ENCODE results near the gene TEX53.

DNA sequence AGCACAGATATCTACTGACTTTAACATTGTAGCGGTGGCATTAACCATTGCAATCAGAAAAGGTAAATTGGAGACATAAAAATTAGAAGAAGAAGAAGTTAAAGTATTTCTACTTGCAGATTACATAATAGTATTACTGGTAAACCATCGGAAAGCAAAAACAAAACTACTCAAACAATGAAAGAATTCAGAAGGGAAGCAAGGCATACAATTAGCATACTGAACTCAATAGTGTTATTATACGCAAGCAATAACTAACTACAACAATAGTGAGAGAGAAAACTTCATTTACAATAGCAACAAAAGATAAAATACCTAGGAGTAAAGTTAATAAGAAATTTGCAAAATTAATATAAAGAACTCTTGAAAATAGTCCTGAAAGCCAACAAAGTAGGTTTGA is 6.6 kb upstream of the TEX53 start:
- TF ChIP-seq, protein P1, sequence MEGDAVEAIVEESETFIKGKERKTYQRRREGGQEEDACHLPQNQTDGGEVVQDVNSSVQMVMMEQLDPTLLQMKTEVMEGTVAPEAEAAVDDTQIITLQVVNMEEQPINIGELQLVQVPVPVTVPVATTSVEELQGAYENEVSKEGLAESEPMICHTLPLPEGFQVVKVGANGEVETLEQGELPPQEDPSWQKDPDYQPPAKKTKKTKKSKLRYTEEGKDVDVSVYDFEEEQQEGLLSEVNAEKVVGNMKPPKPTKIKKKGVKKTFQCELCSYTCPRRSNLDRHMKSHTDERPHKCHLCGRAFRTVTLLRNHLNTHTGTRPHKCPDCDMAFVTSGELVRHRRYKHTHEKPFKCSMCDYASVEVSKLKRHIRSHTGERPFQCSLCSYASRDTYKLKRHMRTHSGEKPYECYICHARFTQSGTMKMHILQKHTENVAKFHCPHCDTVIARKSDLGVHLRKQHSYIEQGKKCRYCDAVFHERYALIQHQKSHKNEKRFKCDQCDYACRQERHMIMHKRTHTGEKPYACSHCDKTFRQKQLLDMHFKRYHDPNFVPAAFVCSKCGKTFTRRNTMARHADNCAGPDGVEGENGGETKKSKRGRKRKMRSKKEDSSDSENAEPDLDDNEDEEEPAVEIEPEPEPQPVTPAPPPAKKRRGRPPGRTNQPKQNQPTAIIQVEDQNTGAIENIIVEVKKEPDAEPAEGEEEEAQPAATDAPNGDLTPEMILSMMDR (IDR thresholded peaks at IDR 0.05; ENCODE audit: insufficient read depth, low read length), result no peak
- TF ChIP-seq SPI1 (IDR thresholded peaks at IDR 0.05; ENCODE audit: borderline replicate concordance, low read depth), result no peak
- TF ChIP-seq GABPA (IDR thresholded peaks at IDR 0.05; ENCODE audit: low read depth), result no peak
- no peak for TF ChIP-seq POLR2AphosphoS5 (IDR thresholded peaks at IDR 0.05; ENCODE audit: low read depth)
- TF ChIP-seq, protein P2, sequence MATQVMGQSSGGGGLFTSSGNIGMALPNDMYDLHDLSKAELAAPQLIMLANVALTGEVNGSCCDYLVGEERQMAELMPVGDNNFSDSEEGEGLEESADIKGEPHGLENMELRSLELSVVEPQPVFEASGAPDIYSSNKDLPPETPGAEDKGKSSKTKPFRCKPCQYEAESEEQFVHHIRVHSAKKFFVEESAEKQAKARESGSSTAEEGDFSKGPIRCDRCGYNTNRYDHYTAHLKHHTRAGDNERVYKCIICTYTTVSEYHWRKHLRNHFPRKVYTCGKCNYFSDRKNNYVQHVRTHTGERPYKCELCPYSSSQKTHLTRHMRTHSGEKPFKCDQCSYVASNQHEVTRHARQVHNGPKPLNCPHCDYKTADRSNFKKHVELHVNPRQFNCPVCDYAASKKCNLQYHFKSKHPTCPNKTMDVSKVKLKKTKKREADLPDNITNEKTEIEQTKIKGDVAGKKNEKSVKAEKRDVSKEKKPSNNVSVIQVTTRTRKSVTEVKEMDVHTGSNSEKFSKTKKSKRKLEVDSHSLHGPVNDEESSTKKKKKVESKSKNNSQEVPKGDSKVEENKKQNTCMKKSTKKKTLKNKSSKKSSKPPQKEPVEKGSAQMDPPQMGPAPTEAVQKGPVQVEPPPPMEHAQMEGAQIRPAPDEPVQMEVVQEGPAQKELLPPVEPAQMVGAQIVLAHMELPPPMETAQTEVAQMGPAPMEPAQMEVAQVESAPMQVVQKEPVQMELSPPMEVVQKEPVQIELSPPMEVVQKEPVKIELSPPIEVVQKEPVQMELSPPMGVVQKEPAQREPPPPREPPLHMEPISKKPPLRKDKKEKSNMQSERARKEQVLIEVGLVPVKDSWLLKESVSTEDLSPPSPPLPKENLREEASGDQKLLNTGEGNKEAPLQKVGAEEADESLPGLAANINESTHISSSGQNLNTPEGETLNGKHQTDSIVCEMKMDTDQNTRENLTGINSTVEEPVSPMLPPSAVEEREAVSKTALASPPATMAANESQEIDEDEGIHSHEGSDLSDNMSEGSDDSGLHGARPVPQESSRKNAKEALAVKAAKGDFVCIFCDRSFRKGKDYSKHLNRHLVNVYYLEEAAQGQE (IDR thresholded peaks at IDR 0.05; ENCODE audit: insufficient replicate concordance, low read depth), result no peak

Data from HL-60 (cell line).